ENCODE data around the gene SPOCK1.

Gene SPOCK1

DNA sequence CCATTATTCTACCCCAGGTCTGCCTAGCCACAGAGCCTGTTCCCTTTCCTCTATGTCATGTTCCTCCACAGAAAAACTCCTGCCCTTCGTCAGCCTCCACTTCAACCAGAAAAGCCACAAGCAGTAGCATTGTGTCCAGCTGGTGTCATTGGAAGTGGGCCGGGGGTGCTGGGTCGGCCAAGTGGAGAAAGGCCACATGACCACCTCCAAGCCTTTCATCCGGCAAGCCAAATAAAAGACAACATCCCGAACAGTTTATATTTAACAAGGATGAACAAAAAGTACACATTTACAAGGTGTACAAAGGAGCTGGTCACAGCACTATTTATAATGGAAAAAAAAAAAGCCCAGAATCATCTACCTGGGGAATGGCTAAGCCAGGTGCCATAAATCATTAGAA, 16.1 kb upstream of the SPOCK1 start:
- TF ChIP-seq, protein P1, sequence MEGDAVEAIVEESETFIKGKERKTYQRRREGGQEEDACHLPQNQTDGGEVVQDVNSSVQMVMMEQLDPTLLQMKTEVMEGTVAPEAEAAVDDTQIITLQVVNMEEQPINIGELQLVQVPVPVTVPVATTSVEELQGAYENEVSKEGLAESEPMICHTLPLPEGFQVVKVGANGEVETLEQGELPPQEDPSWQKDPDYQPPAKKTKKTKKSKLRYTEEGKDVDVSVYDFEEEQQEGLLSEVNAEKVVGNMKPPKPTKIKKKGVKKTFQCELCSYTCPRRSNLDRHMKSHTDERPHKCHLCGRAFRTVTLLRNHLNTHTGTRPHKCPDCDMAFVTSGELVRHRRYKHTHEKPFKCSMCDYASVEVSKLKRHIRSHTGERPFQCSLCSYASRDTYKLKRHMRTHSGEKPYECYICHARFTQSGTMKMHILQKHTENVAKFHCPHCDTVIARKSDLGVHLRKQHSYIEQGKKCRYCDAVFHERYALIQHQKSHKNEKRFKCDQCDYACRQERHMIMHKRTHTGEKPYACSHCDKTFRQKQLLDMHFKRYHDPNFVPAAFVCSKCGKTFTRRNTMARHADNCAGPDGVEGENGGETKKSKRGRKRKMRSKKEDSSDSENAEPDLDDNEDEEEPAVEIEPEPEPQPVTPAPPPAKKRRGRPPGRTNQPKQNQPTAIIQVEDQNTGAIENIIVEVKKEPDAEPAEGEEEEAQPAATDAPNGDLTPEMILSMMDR (IDR thresholded peaks at IDR 0.05): no peak

- TF ChIP-seq, protein P1 (IDR thresholded peaks at IDR 0.05): no peak
Observed at GRCh38 chr5:137510671-137511070, 11.5 kb upstream of the SPOCK1 start.

DNA sequence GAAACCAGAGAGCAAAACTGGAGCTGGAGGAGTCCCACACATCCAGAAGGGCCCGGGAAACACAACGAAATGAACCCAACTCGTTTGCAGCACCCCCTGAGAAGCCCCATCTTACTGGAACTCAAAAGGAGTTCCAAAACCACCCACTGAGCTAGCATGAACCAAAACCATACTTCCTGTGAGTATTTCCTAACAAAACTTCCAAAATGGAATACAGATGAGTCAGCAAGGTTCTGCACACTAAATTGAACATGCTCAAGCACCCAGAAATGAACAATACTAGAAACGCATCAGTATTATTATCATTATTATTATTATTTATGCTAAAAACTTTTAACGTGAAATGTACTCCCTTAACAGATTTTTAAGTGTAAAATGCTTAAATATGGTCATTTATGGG, 8.0 kb upstream of the SPOCK1 start:
- TF ChIP-seq, protein P1 (IDR thresholded peaks at IDR 0.05): no peak

GRCh38 chr5:137506296-137506695, 7.2 kb upstream of the SPOCK1 start:
- TF ChIP-seq, protein P1 (IDR thresholded peaks at IDR 0.05): no peak

DNA sequence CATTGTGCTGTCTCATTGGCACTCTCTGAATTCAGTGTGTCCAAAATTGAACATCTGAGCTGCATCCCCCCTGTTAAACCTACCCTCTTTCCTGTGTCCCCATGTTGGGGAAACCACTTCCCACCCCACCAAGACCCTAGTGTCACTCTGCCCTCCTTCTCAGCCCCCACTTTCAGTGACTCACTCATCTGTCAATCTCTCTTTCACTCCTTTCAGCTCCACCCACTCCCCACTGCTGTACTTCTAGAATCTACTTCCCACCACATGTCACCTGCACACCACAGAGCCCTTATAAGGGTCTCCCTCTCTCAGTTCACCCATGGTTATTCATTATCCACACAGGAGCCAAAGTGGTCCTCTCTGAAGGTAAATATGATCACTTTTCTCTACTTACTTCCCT, 5.8 kb upstream of the SPOCK1 start:
- TF ChIP-seq, protein P1 (IDR thresholded peaks at IDR 0.05): no peak

GRCh38 chr5:137503456-137503855, 4.3 kb upstream of the SPOCK1 start:
- TF ChIP-seq, protein P1 (IDR thresholded peaks at IDR 0.05): no peak

DNA sequence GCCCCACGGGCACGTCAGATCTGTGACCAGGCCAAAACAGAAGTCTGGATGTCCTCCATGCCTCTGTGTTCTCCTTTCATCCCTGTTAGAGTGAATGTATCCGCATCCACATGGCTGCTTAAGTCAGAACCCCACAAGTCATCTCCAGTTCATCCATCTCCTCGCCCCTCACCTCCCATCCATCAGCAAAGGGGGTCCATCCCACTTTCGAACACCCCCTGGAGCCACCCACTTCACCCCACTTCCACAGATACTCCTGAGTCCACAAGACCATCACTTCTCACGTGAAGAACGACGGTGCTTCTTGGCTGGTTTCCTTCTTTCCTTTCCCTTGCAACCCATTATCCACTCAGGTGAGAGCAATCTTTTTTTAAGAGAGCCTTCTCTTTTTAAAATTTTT, 3.5 kb upstream of the SPOCK1 start:
- TF ChIP-seq, protein P1 (IDR thresholded peaks at IDR 0.05): no peak

- TF ChIP-seq, protein P1 (IDR thresholded peaks at IDR 0.05): no peak
Observed at GRCh38 chr5:137501846-137502406, 2.8 kb upstream of the SPOCK1 start.
